HG03457 (cell line): Measurements from ENCODE around the gene MYL3.

ENCODE experiments used
- ATAC-seq: cut with Tn5 transposase; IDR thresholded peaks from one replicate; pipeline ENCODE4 v1.9.1; 2021; ENCODE audit warnings: moderate number of reproducible peaks; ENCODE audit not compliant: unreplicated experiment

Gene MYL3

GRCh38 chr3:46851364-46852333, 11.6 kb downstream of the MYL3 start:
- ATAC-seq = no peak

- ATAC-seq = no peak
These were observed 12.8 kb downstream of the MYL3 start for GRCh38 chr3:46850468-46850779.

- ATAC-seq = no peak
These were observed 13.4 kb downstream of the MYL3 start for GRCh38 chr3:46849686-46850467.

- no peak for ATAC-seq
These were observed 14.1 kb downstream of the MYL3 start for GRCh38 chr3:46849045-46849631.

GRCh38 chr3:46848271-46849044, 14.8 kb downstream of the MYL3 start:
- ATAC-seq = no peak

GRCh38 chr3:46847744-46848143, 15.5 kb downstream of the MYL3 start:
- no peak for ATAC-seq

GRCh38 chr3:46846624-46847542, 16.4 kb downstream of the MYL3 start:
- ATAC-seq = no peak

- ATAC-seq = no peak
These were observed 17.2 kb downstream of the MYL3 start for GRCh38 chr3:46845860-46846623.

- no peak for ATAC-seq
These were observed 17.8 kb downstream of the MYL3 start for GRCh38 chr3:46845397-46845859.

GRCh38 chr3:46844881-46845312, 18.3 kb downstream of the MYL3 start:
- ATAC-seq = no peak

- ATAC-seq = no peak
These were observed 18.8 kb downstream of the MYL3 start for GRCh38 chr3:46844397-46844796.

GRCh38 chr3:46843508-46843907, 19.7 kb downstream of the MYL3 start:
- no peak for ATAC-seq

GRCh38 chr3:46840491-46840890, 22.8 kb downstream of the MYL3 start:
- ATAC-seq = no peak

- no peak for ATAC-seq
These were observed 24.9 kb downstream of the MYL3 start for GRCh38 chr3:46838301-46838700.

GRCh38 chr3:46835491-46835890, 27.8 kb downstream of the MYL3 start:
- no peak for ATAC-seq

GRCh38 chr3:46835054-46835453, 28.2 kb downstream of the MYL3 start:
- no peak for ATAC-seq

GRCh38 chr3:46833346-46834300, 29.6 kb downstream of the MYL3 start:
- no peak for ATAC-seq

- ATAC-seq = no peak
These were observed 31.4 kb downstream of the MYL3 start for GRCh38 chr3:46831841-46832240.
